KMS-11 (cell line): ENCODE data around the gene SMIM29.

Source experiments
- H2AFZ ChIP-seq: fragments of 200-600 bp; sonication (generic); 2 replicates; pipeline ENCODE4 v1.6.1; 2016; ENCODE audit warnings: antibody characterized with exemption, mixed run types, low read depth
- H3K27ac ChIP-seq: fragments of 200-600 bp; sonication (generic); 2 replicates; pipeline ENCODE4 v1.6.1; 2016; ENCODE audit warnings: mild to moderate bottlenecking, mixed run types
- H3K27me3 ChIP-seq: fragments of 200-600 bp; sonication (generic); 2 replicates; pipeline ENCODE4 v1.6.1; 2017; ENCODE audit warnings: mild to moderate bottlenecking, low read depth, mixed run types, moderate library complexity; ENCODE audit not compliant: insufficient read depth
- H3K36me3 ChIP-seq: fragments of 200-600 bp; sonication (generic); 2 replicates; pipeline ENCODE4 v1.6.1; 2017; ENCODE audit warnings: mild to moderate bottlenecking, mixed run types; ENCODE audit not compliant: insufficient read depth
- H3K4me1 ChIP-seq: fragments of 200-600 bp; sonication (generic); 2 replicates; pipeline ENCODE4 v1.6.1; 2016; ENCODE audit warnings: mild to moderate bottlenecking, low read depth, mixed run types; ENCODE audit not compliant: poor library complexity, severe bottlenecking
- H3K4me2 ChIP-seq: fragments of 200-600 bp; sonication (generic); 2 replicates; pipeline ENCODE4 v1.7.0; 2016; ENCODE audit warnings: mild to moderate bottlenecking, mixed run types
- H3K4me3 ChIP-seq: fragments of 200-600 bp; sonication (generic); IDR thresholded peaks from 2 replicates; pipeline ENCODE4 v1.6.1; 2017; ENCODE audit warnings: low read depth, low read length, mixed read lengths; ENCODE audit not compliant: insufficient read depth
- H3K79me2 ChIP-seq: fragments of 200-600 bp; sonication (generic); 2 replicates; pipeline ENCODE4 v1.6.1; 2016; ENCODE audit warnings: low read depth, mixed run types; ENCODE audit not compliant: insufficient read depth
- H3K9ac ChIP-seq: fragments of 200-600 bp; sonication (generic); 2 replicates; pipeline ENCODE4 v1.6.1; 2016; ENCODE audit warnings: mild to moderate bottlenecking, mixed run types
- H4K20me1 ChIP-seq: fragments of 200-600 bp; sonication (generic); 2 replicates; pipeline ENCODE4 v1.6.1; 2016; ENCODE audit warnings: mild to moderate bottlenecking, mixed run types; ENCODE audit not compliant: insufficient read depth
- TF ChIP-seq, protein P1 (sequence below): fragments of 200-600 bp; sonication (generic); conservative IDR thresholded peaks from 2 replicates; pipeline ENCODE4 v1.6.1; 2017; ENCODE audit warnings: low read depth, mild to moderate bottlenecking, antibody characterized with exemption, low read length, moderate library complexity, mixed read lengths

The SMIM29 gene

DNA sequence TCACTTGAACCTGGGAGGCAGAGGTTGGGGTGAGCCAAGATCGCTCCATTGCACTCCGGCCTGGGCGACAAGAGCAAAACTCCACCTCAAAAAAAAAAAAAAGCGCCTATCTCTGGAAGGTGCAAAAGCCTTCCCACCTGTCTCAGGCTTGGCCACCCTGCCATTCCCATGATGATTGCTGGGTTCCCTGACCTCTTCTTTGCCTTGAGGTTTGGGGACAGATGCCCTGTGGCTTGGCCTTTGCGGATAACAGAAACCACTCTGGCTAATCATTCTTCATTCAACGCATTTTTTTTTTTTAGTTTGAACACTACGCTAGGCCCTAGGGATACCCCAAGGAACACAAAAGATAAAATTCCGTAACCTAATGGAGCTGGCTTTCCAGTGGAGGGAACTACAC is 18.9 kb downstream of the SMIM29 start:
- H4K20me1 ChIP-seq, result no peaks in the 10 kb centered on the region
- no peaks in the 10 kb centered on the region for H3K27me3 ChIP-seq
- H3K4me2 ChIP-seq, result no peak overlapping the region
- TF ChIP-seq, protein P1, sequence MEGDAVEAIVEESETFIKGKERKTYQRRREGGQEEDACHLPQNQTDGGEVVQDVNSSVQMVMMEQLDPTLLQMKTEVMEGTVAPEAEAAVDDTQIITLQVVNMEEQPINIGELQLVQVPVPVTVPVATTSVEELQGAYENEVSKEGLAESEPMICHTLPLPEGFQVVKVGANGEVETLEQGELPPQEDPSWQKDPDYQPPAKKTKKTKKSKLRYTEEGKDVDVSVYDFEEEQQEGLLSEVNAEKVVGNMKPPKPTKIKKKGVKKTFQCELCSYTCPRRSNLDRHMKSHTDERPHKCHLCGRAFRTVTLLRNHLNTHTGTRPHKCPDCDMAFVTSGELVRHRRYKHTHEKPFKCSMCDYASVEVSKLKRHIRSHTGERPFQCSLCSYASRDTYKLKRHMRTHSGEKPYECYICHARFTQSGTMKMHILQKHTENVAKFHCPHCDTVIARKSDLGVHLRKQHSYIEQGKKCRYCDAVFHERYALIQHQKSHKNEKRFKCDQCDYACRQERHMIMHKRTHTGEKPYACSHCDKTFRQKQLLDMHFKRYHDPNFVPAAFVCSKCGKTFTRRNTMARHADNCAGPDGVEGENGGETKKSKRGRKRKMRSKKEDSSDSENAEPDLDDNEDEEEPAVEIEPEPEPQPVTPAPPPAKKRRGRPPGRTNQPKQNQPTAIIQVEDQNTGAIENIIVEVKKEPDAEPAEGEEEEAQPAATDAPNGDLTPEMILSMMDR, result no peak
- H3K4me3 ChIP-seq, result no peak overlapping the region
- no peaks in the 10 kb centered on the region for H3K36me3 ChIP-seq
- H3K9ac ChIP-seq, result no peak overlapping the region
- no peak overlapping the region for H3K27ac ChIP-seq
- H3K4me1 ChIP-seq, result no peaks in the 10 kb centered on the region
- no peaks in the 10 kb centered on the region for H3K79me2 ChIP-seq
- no peak overlapping the region for H2AFZ ChIP-seq

DNA sequence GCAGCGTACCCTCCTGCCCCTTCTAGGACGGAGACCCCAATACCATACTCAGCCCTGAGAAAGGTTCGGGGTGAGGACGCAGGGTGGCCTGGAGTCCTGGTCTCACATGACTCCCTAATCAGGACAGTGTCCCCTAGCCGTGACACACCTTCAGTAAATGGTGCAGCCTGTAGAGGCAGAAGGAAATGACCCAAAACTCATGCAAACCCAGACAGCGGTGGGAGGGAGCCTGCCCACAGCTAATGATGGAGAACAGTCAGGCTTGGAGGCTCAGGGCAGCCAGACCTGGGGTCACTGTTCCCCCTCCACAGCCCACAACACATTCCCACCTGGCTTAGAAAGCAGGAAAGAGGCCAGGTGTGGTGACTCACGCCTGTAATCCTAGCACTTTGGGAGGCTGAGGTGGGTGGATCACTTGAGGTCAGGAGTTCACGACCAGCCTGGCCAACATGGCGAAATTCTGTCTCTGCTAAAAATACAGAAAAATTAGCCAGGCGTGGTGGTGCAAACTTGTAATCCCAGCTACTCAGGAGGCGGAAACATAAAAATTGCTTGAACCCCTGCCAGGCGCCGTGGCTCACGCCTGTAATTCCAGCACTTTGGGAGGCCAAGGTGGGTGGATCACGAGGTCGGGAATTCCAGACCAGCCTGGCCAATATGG is 20.9 kb downstream of the SMIM29 start:
- Histone ChIP-seq H4K20me1 (no peaks in the 10 kb centered on the region), H3K79me2 (no peaks in the 10 kb centered on the region), H2AFZ (no peak overlapping the region), H3K4me1 (peaks cover 6% of the 10 kb centered on the region), H3K27me3 (no peaks in the 10 kb centered on the region), H3K27ac (no peak overlapping the region), H3K36me3 (no peaks in the 10 kb centered on the region), H3K4me3 (no peak overlapping the region), H3K4me2 (no peak overlapping the region), H3K9ac (no peak overlapping the region)
- TF ChIP-seq, protein P1, result no peak

DNA sequence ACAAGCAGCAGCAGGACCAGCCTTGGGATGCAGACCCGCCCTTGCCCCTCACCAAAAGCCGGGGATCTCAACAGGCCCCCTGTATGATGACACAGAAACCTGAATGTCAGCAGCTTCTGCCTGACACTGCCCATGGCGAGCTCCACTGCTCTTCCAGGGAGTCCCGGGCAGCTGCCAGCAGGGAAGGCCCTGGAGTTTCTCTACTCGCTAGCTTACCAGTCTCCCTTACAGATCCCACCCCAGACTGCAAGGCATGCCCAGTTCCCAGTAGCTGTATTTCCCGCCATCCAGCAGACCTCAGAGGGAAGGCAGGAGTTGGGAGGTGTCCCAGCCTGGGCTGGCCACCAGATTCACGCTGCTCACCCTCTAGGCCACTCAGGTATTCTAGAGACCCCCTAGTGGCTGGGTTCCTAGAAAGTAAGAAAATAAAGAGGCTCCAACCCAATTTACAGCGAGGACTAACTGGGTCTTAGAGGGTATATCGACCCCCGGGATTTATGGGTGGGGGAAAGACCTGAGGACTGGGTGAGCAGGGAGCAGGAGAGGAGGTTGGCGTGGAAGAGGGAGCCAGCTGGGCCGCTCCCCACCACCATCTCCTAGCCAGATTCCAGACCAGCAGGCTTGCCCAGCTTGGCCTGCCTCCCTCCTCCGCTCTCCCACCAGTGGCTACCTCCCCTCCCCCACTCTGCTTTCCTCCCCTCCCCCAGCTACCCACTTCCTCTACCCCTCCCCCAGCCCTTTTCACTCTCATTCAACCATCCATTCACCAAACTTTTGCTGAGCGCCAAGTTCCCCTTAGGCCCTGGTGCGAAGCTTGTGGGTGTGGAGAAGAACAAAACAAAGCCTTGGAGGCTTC is 21.8 kb downstream of the SMIM29 start:
- TF ChIP-seq, protein P1, result no peak
- Histone ChIP-seq H3K4me3 (no peak overlapping the region), H2AFZ (no peak overlapping the region), H3K27ac (no peak overlapping the region), H4K20me1 (no peaks in the 10 kb centered on the region), H3K27me3 (no peaks in the 10 kb centered on the region), H3K36me3 (no peaks in the 10 kb centered on the region), H3K4me2 (no peak overlapping the region), H3K79me2 (no peaks in the 10 kb centered on the region), H3K9ac (no peak overlapping the region), H3K4me1 (peaks cover 6% of the 10 kb centered on the region)

DNA sequence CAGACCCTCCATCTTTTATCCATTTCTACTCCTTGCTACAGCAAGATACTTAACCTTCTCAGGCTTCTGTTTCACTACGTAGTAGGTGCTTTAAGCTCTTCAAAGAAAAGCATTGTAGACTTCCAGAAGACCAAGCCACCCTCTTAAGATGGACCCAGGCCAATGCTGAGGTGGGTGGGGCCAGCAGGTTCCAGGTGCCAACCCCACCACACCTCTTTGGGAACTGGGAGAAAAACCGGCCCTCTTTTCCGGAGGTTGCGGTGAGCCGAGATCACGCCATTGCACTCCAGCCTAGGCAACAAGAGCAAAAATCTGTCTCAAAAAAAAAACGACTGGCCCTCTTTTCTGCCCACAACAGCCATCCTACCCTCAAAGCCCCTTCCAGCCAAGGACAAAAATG is 22.7 kb downstream of the SMIM29 start:
- no peaks in the 10 kb centered on the region for H3K36me3 ChIP-seq
- no peaks in the 10 kb centered on the region for H4K20me1 ChIP-seq
- no peak overlapping the region for H3K4me2 ChIP-seq
- no peak overlapping the region for H3K9ac ChIP-seq
- H3K27me3 ChIP-seq, result no peaks in the 10 kb centered on the region
- TF ChIP-seq, protein P1, result no peak
- H3K27ac ChIP-seq, result no peak overlapping the region
- H3K4me1 ChIP-seq, result peaks cover 6% of the 10 kb centered on the region
- no peaks in the 10 kb centered on the region for H3K79me2 ChIP-seq
- no peak overlapping the region for H2AFZ ChIP-seq
- no peak overlapping the region for H3K4me3 ChIP-seq
